Right lobe of liver (tissue), 4 donors: ENCODE measurements around the gene KDM7A.

ENCODE experiments used
- POLR2A ChIP-seq: fragments of 450-650 bp; IDR thresholded peaks from one replicate; pipeline ENCODE4 v1.6.1; 2017; ENCODE audit warnings: antibody characterized with exemption, mild to moderate bottlenecking
- TF ChIP-seq, protein P1 (sequence below), 4 donors: fragments of 200-600 bp in 3 of 4; fragments of 450-650 bp in 1 of 4; IDR thresholded peaks; one replicate each; pipeline versions ENCODE4 v1.5.1 to v1.8.0; 2016 to 2022; ENCODE audit warnings: antibody characterized with exemption in 4 of 4, mild to moderate bottlenecking in 2 of 4
- donor health status: DM: no; HTN: no; CAD: no.
- donor health status: DM: no; HTN: no; CAD: no.
- donor health status: DM: no; HTN: yes; CAD: no.

DNA sequence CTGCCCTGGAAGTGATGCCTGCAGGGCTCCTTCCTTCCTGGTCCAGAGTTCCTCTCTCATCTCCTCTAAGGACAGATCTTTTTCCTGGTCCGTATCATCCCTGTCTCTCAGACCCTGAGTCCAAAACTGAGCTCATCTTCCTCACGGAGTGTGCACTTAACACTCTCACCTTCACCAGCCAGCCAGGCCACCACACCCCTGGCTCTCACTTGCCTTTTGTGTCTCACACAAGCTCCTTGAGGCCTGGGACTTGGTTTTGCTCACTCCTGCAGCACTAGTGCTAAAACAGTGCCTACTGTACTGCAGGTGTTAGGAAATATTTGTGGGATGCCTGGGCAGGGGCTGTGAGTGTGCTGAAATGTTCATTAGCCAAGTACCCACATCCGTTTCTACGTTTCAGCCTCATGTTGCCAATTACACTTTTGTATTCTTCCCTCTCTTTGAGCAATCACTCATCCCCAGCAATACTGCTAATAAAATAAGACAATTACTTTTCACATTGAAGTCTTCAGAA, 92.6 kb downstream of the KDM7A start:
- TF ChIP-seq, protein P1, sequence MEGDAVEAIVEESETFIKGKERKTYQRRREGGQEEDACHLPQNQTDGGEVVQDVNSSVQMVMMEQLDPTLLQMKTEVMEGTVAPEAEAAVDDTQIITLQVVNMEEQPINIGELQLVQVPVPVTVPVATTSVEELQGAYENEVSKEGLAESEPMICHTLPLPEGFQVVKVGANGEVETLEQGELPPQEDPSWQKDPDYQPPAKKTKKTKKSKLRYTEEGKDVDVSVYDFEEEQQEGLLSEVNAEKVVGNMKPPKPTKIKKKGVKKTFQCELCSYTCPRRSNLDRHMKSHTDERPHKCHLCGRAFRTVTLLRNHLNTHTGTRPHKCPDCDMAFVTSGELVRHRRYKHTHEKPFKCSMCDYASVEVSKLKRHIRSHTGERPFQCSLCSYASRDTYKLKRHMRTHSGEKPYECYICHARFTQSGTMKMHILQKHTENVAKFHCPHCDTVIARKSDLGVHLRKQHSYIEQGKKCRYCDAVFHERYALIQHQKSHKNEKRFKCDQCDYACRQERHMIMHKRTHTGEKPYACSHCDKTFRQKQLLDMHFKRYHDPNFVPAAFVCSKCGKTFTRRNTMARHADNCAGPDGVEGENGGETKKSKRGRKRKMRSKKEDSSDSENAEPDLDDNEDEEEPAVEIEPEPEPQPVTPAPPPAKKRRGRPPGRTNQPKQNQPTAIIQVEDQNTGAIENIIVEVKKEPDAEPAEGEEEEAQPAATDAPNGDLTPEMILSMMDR (IDR thresholded peaks at IDR 0.05) = no peak
- no peak for TF ChIP-seq POLR2A
